PC-9 (cell line): ENCODE data around the gene RARB.

Experiments used
- EZH2 ChIP-seq: fragments of 200-600 bp; sonication (generic); IDR thresholded peaks from 2 replicates; pipeline ENCODE4 v1.8.0; 2017; ENCODE audit warnings: antibody characterized with exemption, low read depth
- TF ChIP-seq, protein P1 (sequence below): fragments of 200-600 bp; sonication (generic); conservative IDR thresholded peaks from 2 replicates; pipeline ENCODE4 v1.6.1; 2017; ENCODE audit warnings: mixed run types, antibody characterized with exemption, mild to moderate bottlenecking, moderate library complexity

DNA sequence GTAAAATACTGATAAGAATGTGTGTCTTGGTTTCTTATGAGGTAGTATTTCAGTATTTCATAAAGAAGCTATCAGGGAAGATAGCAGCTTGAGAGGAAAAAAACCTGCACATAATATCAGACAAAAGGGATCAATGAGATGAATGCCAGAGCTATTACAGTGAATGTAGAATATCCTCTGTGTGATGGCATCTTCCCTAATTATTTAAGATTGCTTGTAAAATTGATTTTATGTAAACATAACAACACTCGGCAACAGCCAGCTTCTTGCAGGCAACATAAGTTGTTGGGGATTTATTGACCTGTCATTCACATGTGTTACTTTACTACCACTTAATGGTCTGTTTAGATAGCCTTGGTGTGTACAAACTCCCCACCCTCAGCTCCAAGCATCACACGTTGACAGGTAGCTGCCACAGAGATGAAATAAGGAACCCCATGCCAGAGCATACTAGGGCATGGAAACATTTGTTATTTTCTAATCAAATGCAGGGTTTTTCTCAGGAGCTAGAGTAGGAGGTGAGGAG, 49.2 kb upstream of the RARB start:
- TF ChIP-seq, protein P1, sequence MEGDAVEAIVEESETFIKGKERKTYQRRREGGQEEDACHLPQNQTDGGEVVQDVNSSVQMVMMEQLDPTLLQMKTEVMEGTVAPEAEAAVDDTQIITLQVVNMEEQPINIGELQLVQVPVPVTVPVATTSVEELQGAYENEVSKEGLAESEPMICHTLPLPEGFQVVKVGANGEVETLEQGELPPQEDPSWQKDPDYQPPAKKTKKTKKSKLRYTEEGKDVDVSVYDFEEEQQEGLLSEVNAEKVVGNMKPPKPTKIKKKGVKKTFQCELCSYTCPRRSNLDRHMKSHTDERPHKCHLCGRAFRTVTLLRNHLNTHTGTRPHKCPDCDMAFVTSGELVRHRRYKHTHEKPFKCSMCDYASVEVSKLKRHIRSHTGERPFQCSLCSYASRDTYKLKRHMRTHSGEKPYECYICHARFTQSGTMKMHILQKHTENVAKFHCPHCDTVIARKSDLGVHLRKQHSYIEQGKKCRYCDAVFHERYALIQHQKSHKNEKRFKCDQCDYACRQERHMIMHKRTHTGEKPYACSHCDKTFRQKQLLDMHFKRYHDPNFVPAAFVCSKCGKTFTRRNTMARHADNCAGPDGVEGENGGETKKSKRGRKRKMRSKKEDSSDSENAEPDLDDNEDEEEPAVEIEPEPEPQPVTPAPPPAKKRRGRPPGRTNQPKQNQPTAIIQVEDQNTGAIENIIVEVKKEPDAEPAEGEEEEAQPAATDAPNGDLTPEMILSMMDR: no peak
- no peak for TF ChIP-seq EZH2
